Memory B cell (primary cell): ENCODE measurements around the gene CEP131.
A peak's percentile ranks its signal among the peaks of the same experiment; 100 is the strongest.

Experiments
- ATAC-seq: fragments of 150-1000 bp; cut with Tn5 transposase; 2 replicates; pipeline ENCODE4 v1.10.0; 2021; ENCODE audit warnings: low read depth, mild to moderate bottlenecking, moderate library complexity
- DNase-seq, 2 donors: peaks; one replicate each; pipeline ENCODE4 v3.0.0; 2022; ENCODE audit warnings: low spot score in 2 of 2
- H3K27ac Mint-ChIP-seq: one replicate; pipeline ENCODE4 v1.8.0; 2022; ENCODE audit warnings: mild to moderate bottlenecking, moderate library complexity, mixed read lengths
- H3K27me3 Mint-ChIP-seq: one replicate; pipeline ENCODE4 v1.8.0; 2022; ENCODE audit warnings: mixed read lengths
- H3K36me3 Mint-ChIP-seq: one replicate; pipeline ENCODE4 v1.8.0; 2022; ENCODE audit warnings: mild to moderate bottlenecking, mixed read lengths
- H3K4me1 Mint-ChIP-seq: one replicate; pipeline ENCODE4 v1.8.0; 2022; ENCODE audit warnings: mixed read lengths
- H3K4me3 Mint-ChIP-seq: one replicate; pipeline ENCODE4 v1.8.0; 2022; ENCODE audit warnings: mild to moderate bottlenecking, moderate library complexity, mixed read lengths
- H3K9me3 Mint-ChIP-seq: one replicate; pipeline ENCODE4 v1.8.0; 2022; ENCODE audit warnings: mixed read lengths

CEP131 gene

GRCh38 chr17:81199482-81199830, 23.3 kb downstream of the CEP131 start:
- H3K36me3 Mint-ChIP-seq = peaks cover 7% of the 10 kb centered on the region

GRCh38 chr17:81198826-81199481, 23.8 kb downstream of the CEP131 start:
- Mint-ChIP-seq H3K4me3 (no peak overlapping the region), H3K4me1 (no peaks in the 10 kb centered on the region), H3K9me3 (no peaks in the 10 kb centered on the region), H3K27me3 (no peaks in the 10 kb centered on the region), H3K36me3 (peaks cover 9% of the 10 kb centered on the region), H3K27ac (no peak overlapping the region)
- DNase-seq (no peak), ATAC-seq (no peak)

More at GRCh38 chr17:81199482-81199830, 23.3 kb downstream of the CEP131 start:
- no peaks in the 10 kb centered on the region for H3K9me3 Mint-ChIP-seq
- DNase-seq = no peak
- ATAC-seq = no peak
- H3K27me3 Mint-ChIP-seq = no peaks in the 10 kb centered on the region
- H3K4me1 Mint-ChIP-seq = no peaks in the 10 kb centered on the region
- no peak overlapping the region for H3K27ac Mint-ChIP-seq
- H3K4me3 Mint-ChIP-seq = no peak overlapping the region

GRCh38 chr17:81197831-81198490, 24.8 kb downstream of the CEP131 start:
- H3K27me3 Mint-ChIP-seq = no peaks in the 10 kb centered on the region
- no peaks in the 10 kb centered on the region for H3K4me1 Mint-ChIP-seq
- no peak overlapping the region for H3K4me3 Mint-ChIP-seq
- DNase-seq (no peak), ATAC-seq (no peak)
- no peak overlapping the region for H3K27ac Mint-ChIP-seq
- H3K9me3 Mint-ChIP-seq = no peaks in the 10 kb centered on the region
- H3K36me3 Mint-ChIP-seq = peaks cover 9% of the 10 kb centered on the region

GRCh38 chr17:81197409-81197795, 25.4 kb downstream of the CEP131 start:
- no peaks in the 10 kb centered on the region for H3K27me3 Mint-ChIP-seq
- no peak for ATAC-seq

GRCh38 chr17:81196505-81197408, 26.0 kb downstream of the CEP131 start:
- Mint-ChIP-seq H3K4me1 (no peaks in the 10 kb centered on the region), H3K36me3 (peaks cover 6% of the 10 kb centered on the region), H3K4me3 (no peak overlapping the region), H3K27me3 (no peaks in the 10 kb centered on the region), H3K27ac (no peak overlapping the region), H3K9me3 (no peaks in the 10 kb centered on the region)
- ATAC-seq (no peak), DNase-seq (no peak)

More at GRCh38 chr17:81197409-81197795, 25.4 kb downstream of the CEP131 start:
- H3K4me3 Mint-ChIP-seq = no peak overlapping the region
- H3K9me3 Mint-ChIP-seq = no peaks in the 10 kb centered on the region
- H3K27ac Mint-ChIP-seq = no peak overlapping the region
- H3K4me1 Mint-ChIP-seq = no peaks in the 10 kb centered on the region
- DNase-seq = no peak
- H3K36me3 Mint-ChIP-seq = peaks cover 9% of the 10 kb centered on the region

GRCh38 chr17:81195941-81196495, 26.7 kb downstream of the CEP131 start:
- Mint-ChIP-seq H3K36me3 (peaks cover 6% of the 10 kb centered on the region), H3K9me3 (no peaks in the 10 kb centered on the region), H3K4me1 (no peaks in the 10 kb centered on the region), H3K27me3 (no peaks in the 10 kb centered on the region), H3K27ac (no peak overlapping the region), H3K4me3 (no peak overlapping the region)
- DNase-seq (no peak), ATAC-seq (no peak)

- Mint-ChIP-seq H3K9me3 (no peaks in the 10 kb centered on the region), H3K27ac (no peak overlapping the region), H3K36me3 (peaks cover 6% of the 10 kb centered on the region), H3K4me3 (no peak overlapping the region), H3K4me1 (no peaks in the 10 kb centered on the region), H3K27me3 (no peaks in the 10 kb centered on the region)
- ATAC-seq = no peak
- no peak for DNase-seq
Observed at GRCh38 chr17:81194941-81195901, 27.5 kb downstream of the CEP131 start.

- H3K4me3 Mint-ChIP-seq = no peak overlapping the region
- DNase-seq = no peak
- H3K9me3 Mint-ChIP-seq = no peaks in the 10 kb centered on the region
- H3K27ac Mint-ChIP-seq = no peak overlapping the region
- peaks cover 6% of the 10 kb centered on the region for H3K36me3 Mint-ChIP-seq
- no peaks in the 10 kb centered on the region for H3K4me1 Mint-ChIP-seq
- no peak for ATAC-seq
- H3K27me3 Mint-ChIP-seq = no peaks in the 10 kb centered on the region
Observed at GRCh38 chr17:81194225-81194760, 28.5 kb downstream of the CEP131 start.

- H3K36me3 Mint-ChIP-seq = peaks cover 7% of the 10 kb centered on the region
- no peaks in the 10 kb centered on the region for H3K27me3 Mint-ChIP-seq
- H3K4me3 Mint-ChIP-seq = no peak overlapping the region
- H3K9me3 Mint-ChIP-seq = no peaks in the 10 kb centered on the region
- H3K27ac Mint-ChIP-seq = no peak overlapping the region
- DNase-seq (no peak), ATAC-seq (peak; percentile 29)
- H3K4me1 Mint-ChIP-seq = no peaks in the 10 kb centered on the region
Observed at GRCh38 chr17:81193470-81194224, 29.1 kb downstream of the CEP131 start.

GRCh38 chr17:81193051-81193410, 29.7 kb downstream of the CEP131 start:
- peaks cover 3% of the 10 kb centered on the region for H3K36me3 Mint-ChIP-seq
- DNase-seq (no peak), ATAC-seq (no peak)
- no peak overlapping the region for H3K4me3 Mint-ChIP-seq
- H3K27ac Mint-ChIP-seq = no peak overlapping the region
- H3K4me1 Mint-ChIP-seq = no peaks in the 10 kb centered on the region
- no peaks in the 10 kb centered on the region for H3K9me3 Mint-ChIP-seq
- no peaks in the 10 kb centered on the region for H3K27me3 Mint-ChIP-seq

- no peak for DNase-seq
- H3K4me3 Mint-ChIP-seq = no peak overlapping the region
- peaks cover 3% of the 10 kb centered on the region for H3K36me3 Mint-ChIP-seq
- no peaks in the 10 kb centered on the region for H3K4me1 Mint-ChIP-seq
- no peaks in the 10 kb centered on the region for H3K9me3 Mint-ChIP-seq
- H3K27me3 Mint-ChIP-seq = no peaks in the 10 kb centered on the region
- no peak overlapping the region for H3K27ac Mint-ChIP-seq
- no peak for ATAC-seq
Observed at GRCh38 chr17:81192386-81193050, 30.2 kb downstream of the CEP131 start.

- no peak overlapping the region for H3K4me3 Mint-ChIP-seq
- no peaks in the 10 kb centered on the region for H3K4me1 Mint-ChIP-seq
- peaks cover 3% of the 10 kb centered on the region for H3K36me3 Mint-ChIP-seq
- no peaks in the 10 kb centered on the region for H3K27me3 Mint-ChIP-seq
- DNase-seq = no peak
- ATAC-seq = no peak
- no peak overlapping the region for H3K27ac Mint-ChIP-seq
- no peaks in the 10 kb centered on the region for H3K9me3 Mint-ChIP-seq
Observed at GRCh38 chr17:81191646-81192045, 31.1 kb downstream of the CEP131 start.
